ENCODE data around the gene UGT1A5.

The UGT1A5 gene

DNA sequence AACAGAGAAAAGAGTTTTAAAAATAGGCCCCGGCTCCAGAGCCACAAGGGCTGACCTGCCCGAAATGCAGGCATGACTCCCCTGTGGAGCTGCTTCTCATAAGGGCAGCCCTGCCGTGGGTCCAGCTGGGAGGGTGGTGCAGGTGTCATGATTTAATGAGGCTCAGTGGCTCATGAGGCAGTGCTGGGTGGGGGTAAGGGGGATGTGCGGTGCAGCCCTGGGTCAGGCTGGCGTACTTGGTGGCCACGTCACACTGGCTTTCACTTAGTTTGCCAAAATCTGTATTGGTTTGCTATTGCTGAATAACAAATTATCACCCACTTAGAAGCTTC lies 108.0 kb downstream of the UGT1A5 start:
- TF ChIP-seq, protein P1, sequence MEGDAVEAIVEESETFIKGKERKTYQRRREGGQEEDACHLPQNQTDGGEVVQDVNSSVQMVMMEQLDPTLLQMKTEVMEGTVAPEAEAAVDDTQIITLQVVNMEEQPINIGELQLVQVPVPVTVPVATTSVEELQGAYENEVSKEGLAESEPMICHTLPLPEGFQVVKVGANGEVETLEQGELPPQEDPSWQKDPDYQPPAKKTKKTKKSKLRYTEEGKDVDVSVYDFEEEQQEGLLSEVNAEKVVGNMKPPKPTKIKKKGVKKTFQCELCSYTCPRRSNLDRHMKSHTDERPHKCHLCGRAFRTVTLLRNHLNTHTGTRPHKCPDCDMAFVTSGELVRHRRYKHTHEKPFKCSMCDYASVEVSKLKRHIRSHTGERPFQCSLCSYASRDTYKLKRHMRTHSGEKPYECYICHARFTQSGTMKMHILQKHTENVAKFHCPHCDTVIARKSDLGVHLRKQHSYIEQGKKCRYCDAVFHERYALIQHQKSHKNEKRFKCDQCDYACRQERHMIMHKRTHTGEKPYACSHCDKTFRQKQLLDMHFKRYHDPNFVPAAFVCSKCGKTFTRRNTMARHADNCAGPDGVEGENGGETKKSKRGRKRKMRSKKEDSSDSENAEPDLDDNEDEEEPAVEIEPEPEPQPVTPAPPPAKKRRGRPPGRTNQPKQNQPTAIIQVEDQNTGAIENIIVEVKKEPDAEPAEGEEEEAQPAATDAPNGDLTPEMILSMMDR (IDR thresholded peaks at IDR 0.05; ENCODE audit: low read depth, low read length, missing control alignments), result no peak
- Histone ChIP-seq H3K27me3 (replicated peaks) (no peaks in the 10 kb centered on the region), H3K4me3 (ENCODE audit: low read depth, low read length) (no peak overlapping the region), H3K36me3 (replicated peaks) (no peaks in the 10 kb centered on the region), H3K27ac (no peak overlapping the region)
- in situ Hi-C loops (cut with HindIII; ENCODE audit: low pct_ligation_motif_present, low sequenced_read_pairs), result no loop called here
- no peak for DNase-seq

DNA sequence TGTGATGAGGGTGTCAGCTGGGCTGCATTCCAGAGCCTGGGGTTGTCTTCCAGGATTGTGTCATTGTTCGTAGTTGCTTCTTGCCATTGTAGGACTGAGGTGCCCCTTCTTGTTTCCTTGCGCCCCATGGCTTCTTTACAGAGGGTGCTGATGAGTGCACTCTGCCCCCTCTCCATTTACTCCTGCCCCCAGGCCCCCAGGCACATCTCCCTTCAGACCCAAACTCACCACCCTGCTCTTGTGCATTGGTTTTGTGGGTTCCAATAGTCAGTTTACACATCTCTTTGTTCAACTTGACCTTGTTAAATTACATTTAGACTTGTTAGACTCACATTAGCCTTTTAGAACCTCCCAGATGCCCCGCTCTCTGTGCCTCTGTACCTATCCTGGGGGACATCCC lies 108.5 kb downstream of the UGT1A5 start:
- no peak overlapping the region for H3K27ac ChIP-seq
- H3K4me3 ChIP-seq (ENCODE audit: low read depth, low read length), result no peak overlapping the region
- no peaks in the 10 kb centered on the region for H3K27me3 ChIP-seq (replicated peaks)
- TF ChIP-seq, protein P1 (IDR thresholded peaks at IDR 0.05; ENCODE audit: low read depth, low read length, missing control alignments), result no peak
- no peak for DNase-seq
- in situ Hi-C loops (cut with HindIII; ENCODE audit: low pct_ligation_motif_present, low sequenced_read_pairs), result no loop called here
- H3K36me3 ChIP-seq (replicated peaks), result no peaks in the 10 kb centered on the region

DNA sequence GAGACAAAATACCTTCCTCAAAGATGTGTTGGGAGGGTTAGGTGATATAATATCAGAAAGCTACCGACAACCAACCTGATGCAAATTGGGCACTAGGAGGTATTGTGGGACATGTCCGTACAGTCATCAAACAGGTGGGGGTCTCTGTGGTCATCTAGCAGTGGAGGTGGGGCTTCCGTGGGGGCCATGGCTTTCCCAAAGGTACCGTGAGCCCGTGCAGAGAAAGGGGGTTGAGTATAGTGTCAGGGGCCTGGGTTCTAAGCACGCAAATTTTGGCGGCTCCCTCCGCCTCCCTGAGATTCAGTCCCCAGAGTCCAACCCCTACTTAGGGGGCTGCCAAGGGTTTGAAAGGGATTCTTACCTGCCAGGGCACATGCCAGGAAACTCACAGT lies 109.0 kb downstream of the UGT1A5 start:
- H3K27ac ChIP-seq, result no peak overlapping the region
- no peaks in the 10 kb centered on the region for H3K36me3 ChIP-seq (replicated peaks)
- no peak for DNase-seq
- TF ChIP-seq, protein P1 (IDR thresholded peaks at IDR 0.05; ENCODE audit: low read depth, low read length, missing control alignments), result no peak
- H3K4me3 ChIP-seq (ENCODE audit: low read depth, low read length), result no peak overlapping the region
- in situ Hi-C loops (cut with HindIII; ENCODE audit: low pct_ligation_motif_present, low sequenced_read_pairs), result no loop called here
- H3K27me3 ChIP-seq (replicated peaks), result no peaks in the 10 kb centered on the region

DNA sequence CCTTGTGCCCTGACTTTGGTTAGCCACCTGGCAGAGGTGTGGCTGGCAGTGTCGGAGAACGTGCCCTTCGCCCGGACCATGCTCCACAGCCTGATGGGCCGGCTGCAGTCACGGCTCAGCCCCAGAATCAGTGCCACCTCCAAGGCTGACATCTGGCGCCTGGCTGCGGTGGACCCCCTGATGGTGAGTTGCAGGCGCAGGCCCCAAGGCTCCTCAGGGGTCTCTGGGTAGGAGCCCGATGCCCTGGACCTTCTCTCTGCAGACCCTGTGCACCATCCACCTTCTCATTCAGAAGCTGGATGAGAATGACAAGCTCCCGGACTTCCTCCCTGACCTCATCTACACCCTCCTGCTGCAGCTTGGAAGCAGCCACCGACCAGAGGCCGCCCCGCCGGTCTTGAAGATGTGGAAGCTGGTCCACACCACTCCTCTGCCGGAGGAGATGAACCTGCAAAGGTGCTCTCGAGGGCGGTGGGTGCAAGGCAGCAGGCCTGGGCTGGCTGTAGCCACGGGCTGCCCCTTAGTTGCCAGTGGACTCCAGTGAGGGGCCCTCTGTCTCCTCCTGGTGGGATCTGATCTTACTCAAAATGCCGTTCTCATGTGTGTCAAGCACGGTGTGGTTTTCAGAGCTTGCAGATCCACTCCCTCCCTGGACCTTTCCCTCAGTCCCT lies 109.5 kb downstream of the UGT1A5 start:
- in situ Hi-C loops (cut with HindIII; ENCODE audit: low pct_ligation_motif_present, low sequenced_read_pairs), result no loop called here
- H3K36me3 ChIP-seq (replicated peaks), result no peaks in the 10 kb centered on the region
- DNase-seq, result no peak
- no peak overlapping the region for H3K4me3 ChIP-seq (ENCODE audit: low read depth, low read length)
- TF ChIP-seq, protein P1 (IDR thresholded peaks at IDR 0.05; ENCODE audit: low read depth, low read length, missing control alignments), result no peak
- H3K27me3 ChIP-seq (replicated peaks), result no peaks in the 10 kb centered on the region
- H3K27ac ChIP-seq, result no peak overlapping the region

Measured in brain microvascular endothelial cell (primary cell).